Liver (tissue), 9 donors: ENCODE results near the gene UBL3. TPM values are rescaled to one million over a fixed set of nuclear protein-coding genes. Genes with fewer than 3 reads are reported as not detected.

Source experiments
- DNase-seq: peaks from one replicate; pipeline ENCODE4 v3.0.0-alpha.2; 2017; ENCODE audit warnings: low spot score
- H3K27ac ChIP-seq, 2 donors: one replicate each; pipeline ENCODE4 v1.7.0; 2013; ENCODE audit warnings: inconsistent platforms in 2 of 2, low read length in 2 of 2, control low read depth in 1 of 2, low read depth in 1 of 2, mild to moderate bottlenecking in 1 of 2
- H3K27me3 ChIP-seq, 4 donors: one replicate each; pipeline versions ENCODE4 v1.6.1 to v1.7.0; 2013; ENCODE audit warnings: low read length in 3 of 4, inconsistent platforms in 1 of 4, mild to moderate bottlenecking in 1 of 4, moderate library complexity in 1 of 4; ENCODE audit not compliant: control insufficient read depth in 4 of 4, insufficient read depth in 4 of 4
- H3K36me3 ChIP-seq, 4 donors: one replicate each; pipeline versions ENCODE4 v1.6.1 to v1.7.0; 2013; ENCODE audit warnings: low read length in 3 of 4, mild to moderate bottlenecking in 3 of 4, low read depth in 1 of 4, moderate library complexity in 1 of 4; ENCODE audit not compliant: control insufficient read depth in 4 of 4, insufficient read depth in 3 of 4
- H3K4me1 ChIP-seq, 4 donors: one replicate each; pipeline versions ENCODE4 v1.6.1 to v1.7.0; 2013; ENCODE audit warnings: low read length in 3 of 4, mild to moderate bottlenecking in 3 of 4, moderate library complexity in 1 of 4; ENCODE audit not compliant: control insufficient read depth in 4 of 4, insufficient read depth in 4 of 4
- H3K4me3 ChIP-seq, 3 donors: one replicate each; pipeline versions ENCODE4 v1.6.1 to v1.7.0; 2013; ENCODE audit warnings: low read length in 3 of 3, control low read depth in 1 of 3, low read depth in 1 of 3, mild to moderate bottlenecking in 1 of 3
- H3K9ac ChIP-seq, 2 donors: one replicate each; pipeline ENCODE4 v1.7.0; 2013; ENCODE audit warnings: low read length in 2 of 2, mild to moderate bottlenecking in 2 of 2, moderate library complexity in 2 of 2, control low read depth in 1 of 2, low read depth in 1 of 2
- H3K9me3 ChIP-seq, 4 donors: one replicate each; pipeline versions ENCODE4 v1.6.1 to v1.7.0; 2013; ENCODE audit warnings: low read length in 3 of 4; ENCODE audit not compliant: control insufficient read depth in 4 of 4
- EGR1 ChIP-seq, 2 donors: IDR thresholded peaks; 2 replicates each; pipeline ENCODE4 v1.6.1; 2016 to 2018; ENCODE audit warnings: antibody characterized with exemption in 2 of 2, low read depth in 2 of 2
- FOXA1 ChIP-seq: IDR thresholded peaks from 2 replicates; pipeline ENCODE4 v1.6.1; 2016; ENCODE audit warnings: antibody characterized with exemption
- FOXA2 ChIP-seq: IDR thresholded peaks from 2 replicates; pipeline ENCODE4 v1.6.1; 2016; ENCODE audit warnings: antibody characterized with exemption
- GABPA ChIP-seq, 2 donors: IDR thresholded peaks in 1 of 2; conservative IDR thresholded peaks in 1 of 2; 2 replicates each; pipeline ENCODE4 v1.6.1; 2016; ENCODE audit warnings: antibody characterized with exemption in 2 of 2, mild to moderate bottlenecking in 1 of 2, moderate library complexity in 1 of 2
- HNF4A ChIP-seq, 2 donors: conservative IDR thresholded peaks; 2 replicates each; pipeline ENCODE4 v1.6.1; 2016; ENCODE audit warnings: antibody characterized with exemption in 2 of 2, mild to moderate bottlenecking in 2 of 2
- HNF4G ChIP-seq: IDR thresholded peaks from 2 replicates; pipeline ENCODE4 v1.6.1; 2016; ENCODE audit warnings: antibody characterized with exemption
- JUND ChIP-seq, 2 donors: IDR thresholded peaks; 2 replicates each; pipeline ENCODE4 v1.6.1; 2016; ENCODE audit warnings: antibody characterized with exemption in 2 of 2
- NR2F2 ChIP-seq: IDR thresholded peaks from 2 replicates; pipeline ENCODE4 v1.6.1; 2016; ENCODE audit warnings: antibody characterized with exemption
- RAD21 ChIP-seq, 2 donors: IDR thresholded peaks; 2 replicates each; pipeline ENCODE4 v1.6.1; 2016; ENCODE audit warnings: antibody characterized with exemption in 2 of 2, mild to moderate bottlenecking in 2 of 2
- RXRA ChIP-seq, 2 donors: IDR thresholded peaks; 2 replicates each; pipeline ENCODE4 v1.6.1; 2017 to 2018; ENCODE audit warnings: antibody characterized with exemption in 2 of 2, mild to moderate bottlenecking in 1 of 2
- TAF1 ChIP-seq: conservative IDR thresholded peaks from 2 replicates; pipeline ENCODE4 v1.6.1; 2016; ENCODE audit warnings: antibody characterized with exemption, mild to moderate bottlenecking
- YY1 ChIP-seq: IDR thresholded peaks from 2 replicates; pipeline ENCODE4 v1.6.1; 2016; ENCODE audit warnings: antibody characterized with exemption, mild to moderate bottlenecking
- WGBS: extraction: QIAGEN DNeasy Blood & Tissue Kit; methylation state at CpG from one replicate; pipeline ENCODE4 v1.1.7; 2013; 5-methylcytosine and 5-hydroxymethylcytosine counted together
- polyA plus RNA-seq, 2 donors: library from polyadenylated mRNA; stranded (reverse) in 1 of 2; unstranded in 1 of 2; fragments of 200-250 nt in 1 of 2; fragments of >200 nt in 1 of 2; fragmentation: Nextera tagmentation in 1 of 2; extraction: Ambion mirVana in 1 of 2; gene quantifications; one replicate each; pipeline versions ENCODE4 v1.2.1 to v1.2.3, GENCODE V29; 2013 to 2015
- total RNA-seq, 2 donors: library from RNA; depleted of rRNA; stranded (reverse); fragments of >200 nt; gene quantifications; one replicate each; pipeline ENCODE4 v1.2.3, GENCODE V29; 2014
- TF ChIP-seq, protein P1 (sequence below): IDR thresholded peaks from 2 replicates; pipeline ENCODE4 v1.6.1; 2016; ENCODE audit warnings: antibody characterized with exemption, mild to moderate bottlenecking
- TF ChIP-seq, protein P2 (sequence below): IDR thresholded peaks from 2 replicates; pipeline ENCODE4 v1.6.1; 2016; ENCODE audit warnings: antibody characterized with exemption
- TF ChIP-seq, protein P3 (sequence below): fragments of 150-350 bp; IDR thresholded peaks from 2 replicates; pipeline ENCODE4 v1.5.1; 2017; ENCODE audit warnings: improper control_type of control experiment, low read depth, low read length; ENCODE audit not compliant: missing input control
- TF ChIP-seq, protein P4 (sequence below): IDR thresholded peaks from 2 replicates; pipeline ENCODE4 v1.6.1; 2016; ENCODE audit warnings: antibody characterized with exemption
- TF ChIP-seq, protein P5 (sequence below): IDR thresholded peaks from 2 replicates; pipeline ENCODE4 v1.6.1; 2016; ENCODE audit warnings: antibody characterized with exemption
- donor health status: healthy.
- donor health status: healthy.
- donor health status: healthy.
- donor health status: healthy.
- donor health status: healthy.

UBL3 gene
- total and polyA plus RNA-seq, 4 donors, result 13.9 to 21.3 (median 15.9) TPM

DNA sequence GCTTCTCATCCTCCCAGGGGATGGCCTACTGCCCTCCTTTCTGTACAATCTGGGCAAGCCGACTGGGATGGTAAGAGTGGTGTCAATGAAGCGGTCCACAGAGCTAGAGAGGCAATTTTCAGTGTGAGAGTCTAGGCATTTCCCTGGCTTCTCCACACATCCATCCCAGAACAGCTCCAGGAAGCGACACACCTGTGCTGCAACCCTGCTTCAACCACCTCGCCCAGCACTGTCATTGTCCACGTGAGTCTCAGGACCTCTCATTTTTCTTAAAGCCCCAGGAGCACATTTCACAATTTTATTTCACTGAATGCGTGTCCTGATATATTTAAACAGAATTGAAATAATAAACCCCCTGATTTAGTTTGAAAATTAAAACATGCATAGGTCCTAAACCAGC is 15.5 kb upstream of the UBL3 start (continued):
- no peak for TF ChIP-seq FOXA2
- TF ChIP-seq, protein P1, sequence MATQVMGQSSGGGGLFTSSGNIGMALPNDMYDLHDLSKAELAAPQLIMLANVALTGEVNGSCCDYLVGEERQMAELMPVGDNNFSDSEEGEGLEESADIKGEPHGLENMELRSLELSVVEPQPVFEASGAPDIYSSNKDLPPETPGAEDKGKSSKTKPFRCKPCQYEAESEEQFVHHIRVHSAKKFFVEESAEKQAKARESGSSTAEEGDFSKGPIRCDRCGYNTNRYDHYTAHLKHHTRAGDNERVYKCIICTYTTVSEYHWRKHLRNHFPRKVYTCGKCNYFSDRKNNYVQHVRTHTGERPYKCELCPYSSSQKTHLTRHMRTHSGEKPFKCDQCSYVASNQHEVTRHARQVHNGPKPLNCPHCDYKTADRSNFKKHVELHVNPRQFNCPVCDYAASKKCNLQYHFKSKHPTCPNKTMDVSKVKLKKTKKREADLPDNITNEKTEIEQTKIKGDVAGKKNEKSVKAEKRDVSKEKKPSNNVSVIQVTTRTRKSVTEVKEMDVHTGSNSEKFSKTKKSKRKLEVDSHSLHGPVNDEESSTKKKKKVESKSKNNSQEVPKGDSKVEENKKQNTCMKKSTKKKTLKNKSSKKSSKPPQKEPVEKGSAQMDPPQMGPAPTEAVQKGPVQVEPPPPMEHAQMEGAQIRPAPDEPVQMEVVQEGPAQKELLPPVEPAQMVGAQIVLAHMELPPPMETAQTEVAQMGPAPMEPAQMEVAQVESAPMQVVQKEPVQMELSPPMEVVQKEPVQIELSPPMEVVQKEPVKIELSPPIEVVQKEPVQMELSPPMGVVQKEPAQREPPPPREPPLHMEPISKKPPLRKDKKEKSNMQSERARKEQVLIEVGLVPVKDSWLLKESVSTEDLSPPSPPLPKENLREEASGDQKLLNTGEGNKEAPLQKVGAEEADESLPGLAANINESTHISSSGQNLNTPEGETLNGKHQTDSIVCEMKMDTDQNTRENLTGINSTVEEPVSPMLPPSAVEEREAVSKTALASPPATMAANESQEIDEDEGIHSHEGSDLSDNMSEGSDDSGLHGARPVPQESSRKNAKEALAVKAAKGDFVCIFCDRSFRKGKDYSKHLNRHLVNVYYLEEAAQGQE, result no peak

DNA sequence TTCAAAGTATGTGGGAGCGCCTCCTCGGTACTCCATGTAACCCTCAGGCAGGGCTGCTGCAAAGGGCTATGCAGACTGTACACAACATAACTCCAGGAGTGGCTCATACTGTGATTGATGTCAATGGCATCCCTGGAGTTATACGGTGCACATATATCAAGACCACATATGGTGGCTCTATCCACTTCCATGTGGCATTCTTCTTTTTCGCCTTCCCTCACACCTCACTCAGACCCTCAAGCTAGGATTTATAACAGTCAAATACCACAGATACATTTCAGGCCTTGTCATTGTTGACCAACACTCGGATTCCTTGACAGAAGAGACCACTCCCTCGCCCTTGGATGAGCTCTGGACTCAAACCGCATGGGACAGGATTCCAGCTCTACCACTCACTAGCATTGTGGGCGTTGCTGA is 11.3 kb upstream of the UBL3 start:
- Histone ChIP-seq H3K36me3 (no peaks in the 10 kb centered on the region), H3K9ac (no peak overlapping the region), H3K27ac (no peak overlapping the region), H3K4me1 (no peaks in the 10 kb centered on the region), H3K9me3 (no peaks in the 10 kb centered on the region), H3K4me3 (no peak overlapping the region), H3K27me3 (no peaks in the 10 kb centered on the region)
- WGBS, result 95% methylated on average over 8 of the region's 8 CpGs
- TF ChIP-seq EGR1 (IDR thresholded peaks at IDR 0.05; ENCODE audit: low read depth in 2 of 2) (no peak), NR2F2 (no peak), TAF1 (no peak), HNF4G (no peak), HNF4A (conservative IDR thresholded peaks at IDR 0.05) (no peak), YY1 (no peak), GABPA (IDR thresholded peaks at IDR 0.05 in 1 of 2, conservative IDR thresholded peaks at IDR 0.05 in 1 of 2) (no peak), RAD21 (IDR thresholded peaks at IDR 0.05) (no peak), FOXA2 (no peak), FOXA1 (no peak), JUND (IDR thresholded peaks at IDR 0.05) (no peak), RXRA (IDR thresholded peaks at IDR 0.05) (no peak)
- TF ChIP-seq, protein P2, sequence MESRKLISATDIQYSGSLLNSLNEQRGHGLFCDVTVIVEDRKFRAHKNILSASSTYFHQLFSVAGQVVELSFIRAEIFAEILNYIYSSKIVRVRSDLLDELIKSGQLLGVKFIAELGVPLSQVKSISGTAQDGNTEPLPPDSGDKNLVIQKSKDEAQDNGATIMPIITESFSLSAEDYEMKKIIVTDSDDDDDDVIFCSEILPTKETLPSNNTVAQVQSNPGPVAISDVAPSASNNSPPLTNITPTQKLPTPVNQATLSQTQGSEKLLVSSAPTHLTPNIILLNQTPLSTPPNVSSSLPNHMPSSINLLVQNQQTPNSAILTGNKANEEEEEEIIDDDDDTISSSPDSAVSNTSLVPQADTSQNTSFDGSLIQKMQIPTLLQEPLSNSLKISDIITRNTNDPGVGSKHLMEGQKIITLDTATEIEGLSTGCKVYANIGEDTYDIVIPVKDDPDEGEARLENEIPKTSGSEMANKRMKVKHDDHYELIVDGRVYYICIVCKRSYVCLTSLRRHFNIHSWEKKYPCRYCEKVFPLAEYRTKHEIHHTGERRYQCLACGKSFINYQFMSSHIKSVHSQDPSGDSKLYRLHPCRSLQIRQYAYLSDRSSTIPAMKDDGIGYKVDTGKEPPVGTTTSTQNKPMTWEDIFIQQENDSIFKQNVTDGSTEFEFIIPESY, result no peak
- TF ChIP-seq, protein P1, result no peak
- TF ChIP-seq, protein P3, sequence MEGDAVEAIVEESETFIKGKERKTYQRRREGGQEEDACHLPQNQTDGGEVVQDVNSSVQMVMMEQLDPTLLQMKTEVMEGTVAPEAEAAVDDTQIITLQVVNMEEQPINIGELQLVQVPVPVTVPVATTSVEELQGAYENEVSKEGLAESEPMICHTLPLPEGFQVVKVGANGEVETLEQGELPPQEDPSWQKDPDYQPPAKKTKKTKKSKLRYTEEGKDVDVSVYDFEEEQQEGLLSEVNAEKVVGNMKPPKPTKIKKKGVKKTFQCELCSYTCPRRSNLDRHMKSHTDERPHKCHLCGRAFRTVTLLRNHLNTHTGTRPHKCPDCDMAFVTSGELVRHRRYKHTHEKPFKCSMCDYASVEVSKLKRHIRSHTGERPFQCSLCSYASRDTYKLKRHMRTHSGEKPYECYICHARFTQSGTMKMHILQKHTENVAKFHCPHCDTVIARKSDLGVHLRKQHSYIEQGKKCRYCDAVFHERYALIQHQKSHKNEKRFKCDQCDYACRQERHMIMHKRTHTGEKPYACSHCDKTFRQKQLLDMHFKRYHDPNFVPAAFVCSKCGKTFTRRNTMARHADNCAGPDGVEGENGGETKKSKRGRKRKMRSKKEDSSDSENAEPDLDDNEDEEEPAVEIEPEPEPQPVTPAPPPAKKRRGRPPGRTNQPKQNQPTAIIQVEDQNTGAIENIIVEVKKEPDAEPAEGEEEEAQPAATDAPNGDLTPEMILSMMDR, result no peak
- TF ChIP-seq, protein P4, sequence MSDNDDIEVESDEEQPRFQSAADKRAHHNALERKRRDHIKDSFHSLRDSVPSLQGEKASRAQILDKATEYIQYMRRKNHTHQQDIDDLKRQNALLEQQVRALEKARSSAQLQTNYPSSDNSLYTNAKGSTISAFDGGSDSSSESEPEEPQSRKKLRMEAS, result no peak
- TF ChIP-seq, protein P5, sequence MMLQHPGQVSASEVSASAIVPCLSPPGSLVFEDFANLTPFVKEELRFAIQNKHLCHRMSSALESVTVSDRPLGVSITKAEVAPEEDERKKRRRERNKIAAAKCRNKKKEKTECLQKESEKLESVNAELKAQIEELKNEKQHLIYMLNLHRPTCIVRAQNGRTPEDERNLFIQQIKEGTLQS, result no peak
- DNase-seq, result no peak
